Neuron (in vitro differentiated cells): ENCODE measurements around the gene MORF4L2.
"Not testable (repeated sequence)": the region's sequence is repeated elsewhere in the genome, so short reads cannot be mapped to it uniquely, and the experiment has no call there.

ENCODE experiments used
- H2AFZ ChIP-seq: one replicate; pipeline ENCODE4 v1.6.1; 2013; ENCODE audit warnings: low read depth, mild to moderate bottlenecking, inconsistent platforms, low read length, moderate library complexity
- H3K27me3 ChIP-seq: one replicate; pipeline ENCODE4 v1.6.1; 2013; ENCODE audit warnings: low read length; ENCODE audit not compliant: insufficient read depth
- H3K36me3 ChIP-seq: one replicate; pipeline ENCODE4 v1.6.1; 2013; ENCODE audit warnings: low read length; ENCODE audit not compliant: insufficient read depth
- H3K4me1 ChIP-seq: one replicate; pipeline ENCODE4 v1.6.1; 2013; ENCODE audit warnings: low read length; ENCODE audit not compliant: insufficient read depth
- H3K4me3 ChIP-seq: 2 replicates; pipeline ENCODE4 v1.5.1; 2013; ENCODE audit warnings: mild to moderate bottlenecking, low read length, moderate library complexity
- H3K9me3 ChIP-seq: one replicate; pipeline ENCODE4 v1.6.1; 2013; ENCODE audit warnings: low read length

The MORF4L2 gene

DNA sequence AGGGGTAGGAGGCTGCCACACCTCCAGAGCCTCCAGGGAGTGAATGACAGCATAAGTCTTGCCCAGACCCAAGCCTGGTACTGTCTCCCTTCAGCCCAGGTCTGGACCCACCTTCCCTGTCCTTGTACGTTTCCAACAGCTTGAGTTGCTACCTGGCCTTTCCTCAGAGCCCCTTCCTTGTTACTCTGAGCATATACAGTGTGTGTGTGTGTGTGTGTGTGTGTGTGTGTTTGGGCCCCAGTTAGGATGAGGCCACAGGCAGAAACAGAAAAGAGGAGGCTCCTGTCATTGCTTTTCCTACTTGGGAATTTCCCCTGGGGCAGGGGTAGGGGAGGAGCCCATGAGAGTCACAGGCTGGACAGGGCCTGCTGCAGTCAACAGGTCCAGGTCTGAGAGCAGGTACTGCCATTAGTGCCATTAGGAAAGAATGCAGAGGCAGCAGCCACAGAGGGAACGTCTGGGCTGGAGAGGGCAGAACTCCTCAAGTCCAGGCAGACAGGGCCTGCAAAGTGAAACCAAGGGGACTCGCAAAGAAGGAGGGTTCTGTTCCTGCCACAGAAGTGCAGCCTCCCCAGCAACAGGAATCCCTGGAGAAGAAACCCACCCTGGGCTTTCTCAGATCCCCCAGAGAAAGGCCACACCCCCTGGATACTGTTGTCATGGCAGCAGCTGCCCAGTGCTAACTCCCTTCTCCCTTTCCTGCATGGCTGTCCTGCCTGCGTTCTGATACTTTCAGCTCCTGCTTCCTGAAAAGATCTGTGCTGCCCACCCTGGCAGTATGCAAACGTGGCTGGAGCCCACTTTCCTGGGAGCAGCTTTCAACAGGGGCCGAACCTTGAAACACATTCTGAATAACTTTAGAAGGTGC is 47.8 kb downstream of the MORF4L2 start:
- Histone ChIP-seq H3K4me1 (peaks cover 20% of the 10 kb centered on the region), H2AFZ (peak overlapping the region; percentile 68), H3K4me3 (peak overlapping the region; percentile 34)
- not testable (repeated sequence) for H3K36me3 ChIP-seq, H3K27me3 ChIP-seq, H3K9me3 ChIP-seq

DNA sequence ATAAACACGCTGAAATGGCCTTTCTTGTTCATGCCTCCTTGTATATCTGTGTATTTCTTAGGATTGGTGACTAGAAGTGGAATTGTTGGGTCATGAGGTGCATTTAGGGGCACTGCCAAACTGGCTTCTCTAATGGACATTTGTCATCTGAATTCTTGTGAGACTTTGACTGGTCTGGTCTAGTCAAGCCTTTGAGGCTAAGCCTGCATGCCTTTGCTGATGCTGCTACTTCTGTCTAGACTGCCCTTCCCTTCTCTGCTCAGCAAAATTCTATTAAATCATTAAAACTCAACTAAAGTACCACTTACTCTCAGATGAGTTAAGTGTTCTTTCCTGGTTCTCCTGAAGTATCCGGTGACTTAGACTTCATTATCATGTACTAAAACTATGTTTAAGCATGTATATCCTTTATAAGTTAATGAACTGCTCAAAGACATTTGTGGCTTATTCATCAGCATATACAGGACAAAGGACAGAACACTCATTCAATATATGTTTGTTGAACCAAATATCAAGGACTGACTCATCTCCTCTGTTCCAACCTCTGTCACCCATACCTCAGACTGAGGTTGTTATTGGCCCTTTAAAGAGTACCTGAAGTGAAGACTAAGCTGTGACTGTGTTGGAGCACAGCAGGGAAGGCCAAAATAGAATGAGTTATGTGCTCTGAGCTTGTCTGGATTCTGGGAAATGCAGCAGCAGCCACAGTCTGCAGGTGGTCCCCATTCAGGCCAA is 48.7 kb downstream of the MORF4L2 start:
- no peaks in the 10 kb centered on the region for H3K9me3 ChIP-seq
- peaks cover 20% of the 10 kb centered on the region for H3K4me1 ChIP-seq
- H3K4me3 ChIP-seq: no peak overlapping the region
- no peaks in the 10 kb centered on the region for H3K27me3 ChIP-seq
- H3K36me3 ChIP-seq: no peaks in the 10 kb centered on the region
- H2AFZ ChIP-seq: no peak overlapping the region

DNA sequence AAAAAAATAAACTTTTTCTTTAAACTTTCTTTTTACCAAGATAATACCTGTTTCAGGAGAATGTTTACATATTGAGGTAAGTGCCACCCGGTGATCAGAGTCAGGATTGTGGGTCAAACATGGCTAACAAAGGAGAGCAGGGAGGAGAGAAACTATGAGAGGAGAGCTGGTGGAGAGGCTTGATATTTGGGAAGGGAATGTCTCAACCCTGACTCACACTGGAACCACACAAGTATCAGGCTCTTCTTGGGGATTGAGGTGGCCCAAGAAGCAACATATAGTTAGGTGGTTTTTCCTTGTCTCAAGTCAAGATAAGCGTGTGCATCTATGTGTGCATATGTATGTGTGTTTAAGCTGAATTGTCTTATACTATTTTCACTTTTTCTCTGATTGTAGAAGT is 51.1 kb downstream of the MORF4L2 start:
- Histone ChIP-seq H3K27me3 (no peaks in the 10 kb centered on the region), H3K36me3 (no peaks in the 10 kb centered on the region), H3K4me1 (peaks cover 18% of the 10 kb centered on the region), H3K9me3 (no peaks in the 10 kb centered on the region), H3K4me3 (no peak overlapping the region), H2AFZ (no peak overlapping the region)

DNA sequence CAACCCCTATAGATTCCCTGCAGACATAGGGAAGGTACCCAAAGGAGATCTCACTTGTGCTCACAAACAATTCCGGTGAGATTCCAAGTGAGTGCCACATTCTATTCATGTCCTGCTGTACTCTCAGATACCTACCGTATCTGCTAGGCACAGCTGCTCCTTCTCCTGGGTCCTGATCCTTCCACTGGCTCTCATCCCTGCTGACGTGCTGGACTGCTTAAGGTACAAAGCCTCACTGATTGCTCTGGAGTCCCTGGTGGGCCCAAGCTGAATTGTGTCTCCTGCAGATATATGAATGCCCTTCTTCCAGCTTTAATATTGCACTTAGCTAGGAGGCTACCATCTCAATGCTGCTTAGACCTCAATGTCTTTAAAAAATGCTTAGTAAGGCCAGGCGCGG is 55.4 kb downstream of the MORF4L2 start:
- H2AFZ ChIP-seq: no peak overlapping the region
- H3K9me3 ChIP-seq: no peaks in the 10 kb centered on the region
- peaks cover 4% of the 10 kb centered on the region for H3K4me1 ChIP-seq
- H3K36me3 ChIP-seq: no peaks in the 10 kb centered on the region
- H3K4me3 ChIP-seq: no peak overlapping the region
- no peaks in the 10 kb centered on the region for H3K27me3 ChIP-seq

DNA sequence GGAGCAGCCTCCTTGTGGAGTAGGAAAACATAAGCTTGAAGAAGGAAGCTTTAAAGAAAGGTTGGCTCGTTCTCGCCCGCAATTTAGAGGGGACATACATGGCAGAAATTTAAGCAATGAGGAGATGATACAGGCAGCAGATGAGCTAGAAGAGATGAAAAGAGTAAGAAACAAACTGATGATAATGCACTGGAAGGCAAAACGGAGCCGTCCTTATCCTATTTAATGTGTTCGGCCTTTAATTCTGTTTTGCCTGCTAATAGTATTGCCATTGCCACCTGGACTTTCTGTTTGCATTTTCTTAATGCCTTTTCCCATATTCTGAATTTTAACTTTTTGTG is 56.4 kb downstream of the MORF4L2 start:
- Histone ChIP-seq H3K4me1 (peaks cover 4% of the 10 kb centered on the region), H3K9me3 (no peaks in the 10 kb centered on the region), H2AFZ (peak overlapping the region; percentile 89), H3K27me3 (no peaks in the 10 kb centered on the region), H3K4me3 (peak overlapping the region; percentile 61), H3K36me3 (no peaks in the 10 kb centered on the region)

DNA sequence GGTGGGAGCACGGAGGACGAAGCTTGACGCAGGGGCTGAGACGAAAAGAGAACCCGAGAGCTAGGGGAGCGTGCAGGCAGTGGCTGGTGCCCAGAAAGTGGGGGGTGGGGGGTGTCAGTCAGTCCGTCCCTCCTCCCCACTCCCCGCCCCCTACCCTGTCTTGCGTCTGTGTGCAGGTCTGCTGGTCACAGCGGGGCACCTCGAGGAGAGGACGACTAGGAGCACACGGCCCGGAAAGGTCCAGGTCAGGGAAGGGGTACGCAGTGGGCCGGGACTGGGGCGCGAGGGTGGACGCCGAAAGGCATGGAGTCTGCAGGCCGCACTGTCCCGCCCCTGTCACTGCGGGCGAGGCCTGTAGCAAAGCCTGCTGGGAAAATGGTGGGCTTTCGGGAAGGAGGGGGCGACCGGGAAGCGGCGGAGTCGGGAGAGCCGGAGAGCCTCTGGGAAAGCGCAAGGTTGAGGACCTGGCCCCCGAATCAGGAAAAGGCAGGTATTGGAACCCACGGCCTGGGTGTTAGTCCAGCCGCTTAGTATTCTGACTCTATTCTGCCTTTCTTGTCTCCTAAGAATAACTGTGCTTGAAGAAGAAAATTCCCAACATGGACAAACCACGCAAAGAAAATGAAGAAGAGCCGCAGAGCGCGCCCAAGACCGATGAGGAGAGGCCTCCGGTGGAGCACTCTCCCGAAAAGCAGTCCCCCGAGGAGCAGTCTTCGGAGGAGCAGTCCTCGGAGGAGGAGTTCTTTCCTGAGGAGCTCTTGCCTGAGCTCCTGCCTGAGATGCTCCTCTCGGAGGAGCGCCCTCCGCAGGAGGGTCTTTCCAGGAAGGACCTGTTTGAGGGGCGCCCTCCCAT is 57.0 kb downstream of the MORF4L2 start:
- Histone ChIP-seq H3K4me3 (peak overlapping the region; percentile 61), H3K9me3 (no peaks in the 10 kb centered on the region), H3K4me1 (peaks cover 4% of the 10 kb centered on the region), H3K27me3 (no peaks in the 10 kb centered on the region), H3K36me3 (no peaks in the 10 kb centered on the region), H2AFZ (peak overlapping the region; percentile 89)

DNA sequence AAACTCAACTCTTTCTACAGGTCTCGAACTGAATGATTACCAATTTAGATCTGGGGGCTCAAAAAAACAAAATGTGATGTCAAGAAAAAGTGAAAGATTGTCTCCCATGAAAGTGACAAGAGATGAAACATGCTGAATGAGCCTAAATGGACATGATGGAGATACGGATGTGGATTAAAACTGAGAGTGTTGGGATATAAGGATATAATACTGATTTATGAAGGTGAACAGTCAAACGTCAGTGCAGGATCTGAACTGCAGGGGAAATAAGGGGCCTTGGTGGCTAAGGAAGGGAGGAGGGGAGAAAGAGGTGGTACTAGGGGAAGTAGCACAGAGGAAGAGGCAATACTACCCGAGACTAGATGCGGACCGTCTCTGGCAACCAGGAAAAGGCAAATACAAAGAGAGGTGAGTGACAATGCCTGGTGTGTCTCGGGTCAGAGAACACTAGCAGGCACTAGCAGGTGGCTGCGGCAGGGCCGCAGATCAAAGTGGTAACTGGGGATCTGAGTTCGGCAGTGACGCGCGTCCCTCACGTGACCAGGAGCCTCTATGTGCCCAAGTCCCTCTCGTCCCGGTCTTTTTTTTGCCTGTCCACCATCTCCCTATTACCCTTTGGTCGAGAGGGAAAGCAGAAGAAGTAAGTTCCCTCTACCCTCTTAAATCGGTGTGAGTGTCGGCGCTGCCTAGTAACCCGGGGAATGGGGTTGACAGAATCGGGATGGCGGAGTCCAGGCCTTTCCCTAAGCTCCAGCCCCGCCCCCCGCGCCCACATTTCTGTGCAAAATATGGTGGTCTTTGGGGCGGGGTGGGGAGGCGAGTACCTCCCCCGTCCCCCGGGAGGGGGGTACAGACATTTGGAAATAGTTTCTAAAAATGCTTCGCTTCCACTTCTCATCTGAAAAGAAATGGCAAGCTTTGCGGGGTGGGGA is 57.8 kb downstream of the MORF4L2 start, which contains the start of gene TCEAL1:
Gene TCEAL1 (plus strand): TSS at position 590 of the 932 bp plus-strand sequence. CDS start 942 bp downstream, outside the sequence.
- Histone ChIP-seq H3K4me3 (peak within 1 kb of the TSS; percentile 61), H3K36me3 (no peaks in the 10 kb centered on the region), H3K9me3 (no peaks in the 10 kb centered on the region), H2AFZ (peak within 1 kb of the TSS; percentile 89), H3K4me1 (peaks cover 11% of the 10 kb centered on the region), H3K27me3 (no peaks in the 10 kb centered on the region)

DNA sequence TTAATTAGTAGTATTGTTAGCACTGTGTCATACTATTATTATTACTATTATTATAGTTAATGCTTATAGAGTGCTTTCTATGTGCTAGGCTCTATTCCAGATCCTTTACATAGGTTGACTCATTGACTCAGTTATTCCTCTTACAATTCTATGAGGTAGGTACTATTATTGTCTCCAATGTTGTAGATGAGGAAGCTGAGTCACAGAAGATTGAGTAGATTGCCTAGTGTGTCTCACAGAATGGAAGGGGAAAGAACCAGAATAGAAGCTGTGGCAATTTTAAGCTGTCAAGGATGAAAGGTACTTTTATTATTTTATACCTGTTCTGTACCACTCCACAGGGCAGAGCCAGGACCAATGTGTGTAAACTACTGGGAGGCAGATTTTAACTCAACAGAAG is 59.6 kb downstream of the MORF4L2 start:
- Histone ChIP-seq H3K4me1 (peaks cover 14% of the 10 kb centered on the region), H2AFZ (no peak overlapping the region), H3K9me3 (no peaks in the 10 kb centered on the region), H3K36me3 (no peaks in the 10 kb centered on the region), H3K27me3 (no peaks in the 10 kb centered on the region), H3K4me3 (no peak overlapping the region)
